Sciatic nerve (tissue), 1 donor: Measurements from ENCODE around the gene SKAP1. TPM values are rescaled to one million over a fixed set of nuclear protein-coding genes. Genes with fewer than 3 reads are reported as not detected.

Experiments used
- microRNA-seq: library from miRNA; unstranded; fragments of <30 nt; microRNA quantifications from one replicate; pipeline ENCODE4 v1.2.0, GENCODE V29; 2020
- total RNA-seq: library from RNA; stranded (reverse); fragmentation: NEBNext Ultra II Directional; extraction: Animal tissue kit (Norgen Biotek cat#: 25700); gene quantifications from one replicate; pipeline ENCODE4 v1.2.1, GENCODE V29; 2021
- donor health status: DM: no; HTN: no; CAD: no.

SKAP1 gene
- total RNA-seq, 1 donor from 2014 or later: 7.4 TPM

Small RNA genes within 50 kb of the gene (microRNA-seq; reads per million reads assigned to microRNA genes)
- not detected for gene MIR1203

Other genes with a start within 250 kb of the SKAP1 start
- not detected for gene HOXB1, start 100.8 kb upstream of the SKAP1 start, total RNA-seq
- gene HOXB2, start 114.9 kb upstream of the SKAP1 start, total RNA-seq: 23.1 TPM
- 8.8 TPM for gene HOXB4, start 148.1 kb upstream of the SKAP1 start, total RNA-seq
- 25.6 TPM for gene HOXB3, start 160.0 kb upstream of the SKAP1 start, total RNA-seq
- gene HOXB5, start 163.6 kb upstream of the SKAP1 start, total RNA-seq: 2.4 TPM
- 6.3 TPM for gene HOXB6, start 174.8 kb upstream of the SKAP1 start, total RNA-seq
- 8.1 TPM for gene HOXB7, start 180.8 kb upstream of the SKAP1 start, total RNA-seq
- gene HOXB8, start 185.1 kb upstream of the SKAP1 start, total RNA-seq: 0.98 TPM
- gene HOXB9, start 196.1 kb upstream of the SKAP1 start, total RNA-seq: 0.18 TPM